GM23338 (cell line): ENCODE data around the gene DENND1B. TPM values are rescaled to one million over a fixed set of nuclear protein-coding genes. Genes with fewer than 3 reads are reported as not detected.

Experiments
- ATAC-seq: fragments of 200-7000 bp; cut with Tn5 transposase; 3 replicates; pipeline ENCODE4 v1.9.1; 2020
- DNase-seq: peaks from one replicate; pipeline ENCODE4 v3.0.0-alpha.2; 2015; ENCODE audit warnings: low spot score
- H2AFZ ChIP-seq: fragments of 200-600 bp; sonication (generic); 2 replicates; pipeline ENCODE4 v1.8.0; 2016; ENCODE audit warnings: antibody characterized with exemption, mild to moderate bottlenecking, moderate library complexity
- H3F3A ChIP-seq: fragments of 200-600 bp; sonication (generic); replicated peaks from 2 replicates; pipeline ENCODE4 v1.8.0; 2017; ENCODE audit warnings: antibody characterized with exemption, mixed run types, low read depth
- H3K27ac ChIP-seq: fragments of 200-600 bp; sonication (generic); 2 replicates; pipeline ENCODE4 v1.6.1; 2016; ENCODE audit warnings: low read depth
- H3K27me3 ChIP-seq: fragments of 200-600 bp; sonication (generic); 2 replicates; pipeline ENCODE4 v1.8.0; 2016; ENCODE audit warnings: mild to moderate bottlenecking, mixed run types, moderate library complexity; ENCODE audit not compliant: insufficient read depth
- H3K36me3 ChIP-seq: fragments of 200-600 bp; sonication (generic); 2 replicates; pipeline ENCODE4 v1.8.0; 2016; ENCODE audit warnings: mild to moderate bottlenecking; ENCODE audit not compliant: insufficient read depth
- H3K4me1 ChIP-seq: fragments of 200-600 bp; sonication (generic); 2 replicates; pipeline ENCODE4 v1.8.0; 2016; ENCODE audit warnings: mild to moderate bottlenecking, moderate library complexity; ENCODE audit not compliant: insufficient read depth
- H3K4me2 ChIP-seq: fragments of 200-600 bp; sonication (generic); 2 replicates; pipeline ENCODE4 v1.7.1; 2017; ENCODE audit warnings: mixed run types
- H3K4me3 ChIP-seq: fragments of 200-600 bp; sonication (generic); 2 replicates; pipeline ENCODE4 v1.6.1; 2016; ENCODE audit warnings: mixed run types
- H3K79me2 ChIP-seq: fragments of 200-600 bp; sonication (generic); replicated peaks from 2 replicates; pipeline ENCODE4 v1.8.0; 2017; ENCODE audit warnings: mild to moderate bottlenecking; ENCODE audit not compliant: insufficient read depth
- H3K9me2 ChIP-seq: fragments of 200-600 bp; sonication (generic); 2 replicates; pipeline ENCODE4 v1.8.0; 2017; ENCODE audit not compliant: insufficient read depth
- H4K20me1 ChIP-seq: fragments of 200-600 bp; sonication (generic); replicated peaks from 2 replicates; pipeline ENCODE4 v1.8.0; 2017; ENCODE audit warnings: mild to moderate bottlenecking; ENCODE audit not compliant: insufficient read depth
- H3K27ac Mint-ChIP-seq: 2 replicates; pipeline ENCODE4 v1.8.0; 2020; ENCODE audit warnings: inconsistent platforms, mild to moderate bottlenecking, moderate library complexity, mixed read lengths
- H3K27me3 Mint-ChIP-seq: 3 replicates; pipeline ENCODE4 v1.8.0; 2022; ENCODE audit warnings: low read depth, mild to moderate bottlenecking, moderate library complexity, mixed read lengths, inconsistent platforms; ENCODE audit not compliant: insufficient read depth, poor library complexity
- H3K36me3 Mint-ChIP-seq: 3 replicates; pipeline ENCODE4 v1.8.0; 2021; ENCODE audit warnings: low read depth, mild to moderate bottlenecking, inconsistent platforms, moderate library complexity, mixed read lengths
- H3K4me1 Mint-ChIP-seq: 3 replicates; pipeline ENCODE4 v1.8.0; 2020; ENCODE audit warnings: mild to moderate bottlenecking, inconsistent platforms, mixed read lengths
- H3K4me3 Mint-ChIP-seq: 3 replicates; pipeline ENCODE4 v1.8.0; 2021; ENCODE audit warnings: moderate library complexity, mild to moderate bottlenecking, inconsistent platforms, mixed read lengths
- H3K9me3 Mint-ChIP-seq: 3 replicates; pipeline ENCODE4 v1.8.0; 2020; ENCODE audit warnings: moderate library complexity, mild to moderate bottlenecking, inconsistent platforms, mixed read lengths
- CREB1 ChIP-seq: fragments of 250-450 bp; sonication (Bioruptor Pico); IDR thresholded peaks from 2 replicates; pipeline ENCODE4 v1.5.0; 2020; ENCODE audit warnings: low read depth, mild to moderate bottlenecking, moderate library complexity
- EZH2 ChIP-seq: fragments of 200-600 bp; sonication (generic); IDR thresholded peaks from one replicate; pipeline ENCODE4 v1.8.0; 2017; ENCODE audit warnings: antibody characterized with exemption, mild to moderate bottlenecking, low read depth; ENCODE audit not compliant: unreplicated experiment
- EZH2phosphoT487 ChIP-seq: fragments of 200-600 bp; sonication (generic); IDR thresholded peaks from one replicate; pipeline ENCODE4 v1.8.1; 2018; ENCODE audit warnings: antibody characterized with exemption; ENCODE audit not compliant: unreplicated experiment
- JUNB ChIP-seq: IDR thresholded peaks from one replicate; pipeline ENCODE4 v1.6.1; 2016; ENCODE audit warnings: antibody characterized with exemption; ENCODE audit not compliant: unreplicated experiment
- NANOG ChIP-seq: IDR thresholded peaks from 2 replicates; pipeline ENCODE4 v1.6.1; 2016; ENCODE audit warnings: antibody characterized with exemption, borderline replicate concordance
- POLR2AphosphoS5 ChIP-seq: IDR thresholded peaks from 2 replicates; pipeline ENCODE4 v1.6.1; 2016; ENCODE audit warnings: antibody characterized with exemption, low read depth
- STAT1 ChIP-seq: IDR thresholded peaks from one replicate; pipeline ENCODE4 v1.6.1; 2016; ENCODE audit warnings: antibody characterized with exemption; ENCODE audit not compliant: unreplicated experiment
- ZNF331 ChIP-seq: fragments of 250-450 bp; sonication (Bioruptor Pico); IDR thresholded peaks from 2 replicates; pipeline ENCODE4 v1.5.0; 2020; ENCODE audit warnings: low read depth, mild to moderate bottlenecking, moderate library complexity
- ZNF462 ChIP-seq: fragments of 250-450 bp; sonication (Bioruptor Pico); IDR thresholded peaks from 2 replicates; pipeline ENCODE4 v1.5.0; 2020; ENCODE audit warnings: mild to moderate bottlenecking, moderate library complexity
- polyA plus RNA-seq: library from polyadenylated mRNA; unstranded; fragments of >200 nt; fragmentation: Nextera tagmentation; extraction: Ambion mirVana; gene quantifications from 2 replicates; pipeline ENCODE4 v1.2.1, GENCODE V29; 2016
- total RNA-seq: library from RNA; depleted of rRNA; stranded (reverse); fragments of >200 nt; shearing (Covaris generic); gene quantifications from 2 replicates; pipeline ENCODE4 v1.2.3, GENCODE V29; 2014
- TF ChIP-seq, protein P1 (sequence below), 2 experiments: fragments of 200-600 bp in 1 of 2; sonication (generic) in 1 of 2; conservative IDR thresholded peaks; 2 replicates each; pipeline versions ENCODE4 v1.5.1 to v1.6.1; 2016 to 2017; ENCODE audit warnings: antibody characterized with exemption in 2 of 2, low read depth in 2 of 2, mild to moderate bottlenecking in 2 of 2, moderate library complexity in 1 of 2
- TF ChIP-seq, protein P2 (sequence below): IDR thresholded peaks from one replicate; pipeline ENCODE4 v1.6.1; 2018; ENCODE audit warnings: antibody characterized with exemption; ENCODE audit not compliant: unreplicated experiment

Gene DENND1B
- total and polyA plus RNA-seq, 2 experiments from 2014 or later: 4.3 to 5.2 TPM

DNA sequence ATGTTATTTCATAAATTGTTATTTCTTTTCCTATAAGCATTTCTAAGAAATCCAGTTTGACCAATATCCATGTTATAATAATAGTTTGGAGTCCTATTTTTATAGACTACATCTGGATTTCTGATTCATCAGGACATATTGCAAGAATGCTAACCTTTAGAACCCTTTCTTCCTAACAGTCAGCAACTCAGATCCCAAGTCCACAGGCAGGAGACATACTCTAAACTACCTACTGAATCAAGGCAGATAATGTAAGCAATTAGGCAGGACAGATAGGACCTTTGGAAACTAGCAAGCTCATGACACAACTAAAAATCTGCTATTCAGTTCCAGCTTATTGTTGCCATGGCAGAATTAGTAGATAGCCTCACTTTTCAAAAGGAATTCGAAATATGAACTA, 104.1 kb downstream of the DENND1B start:
- no peak overlapping the region for H2AFZ ChIP-seq
- H3K9me3 Mint-ChIP-seq: no peaks in the 10 kb centered on the region
- peaks cover 7% of the 10 kb centered on the region for H3K4me1 Mint-ChIP-seq
- no peaks in the 10 kb centered on the region for H3K36me3 Mint-ChIP-seq
- H3K36me3 ChIP-seq: no peaks in the 10 kb centered on the region
- H3K4me1 ChIP-seq: peaks cover 8% of the 10 kb centered on the region
- H3K79me2 ChIP-seq: no peaks in the 10 kb centered on the region
- no peaks in the 10 kb centered on the region for H3K27me3 Mint-ChIP-seq
- no peak overlapping the region for H3K27ac ChIP-seq
- H3K4me3 ChIP-seq: no peak overlapping the region
- no peaks in the 10 kb centered on the region for H4K20me1 ChIP-seq
- no peaks in the 10 kb centered on the region for H3K9me2 ChIP-seq
- H3F3A ChIP-seq: no peaks in the 10 kb centered on the region
- no peak overlapping the region for H3K4me2 ChIP-seq
- H3K27ac Mint-ChIP-seq: no peak overlapping the region
- H3K4me3 Mint-ChIP-seq: no peak overlapping the region
- TF ChIP-seq POLR2AphosphoS5: no peak
- TF ChIP-seq ZNF331: no peak
- TF ChIP-seq CREB1 (CRISPR knock-in tag): no peak
- no peak for TF ChIP-seq EZH2
- TF ChIP-seq EZH2phosphoT487: no peak
- ATAC-seq: no peak
- no peaks in the 10 kb centered on the region for H3K27me3 ChIP-seq
- DNase-seq: no peak

DNA sequence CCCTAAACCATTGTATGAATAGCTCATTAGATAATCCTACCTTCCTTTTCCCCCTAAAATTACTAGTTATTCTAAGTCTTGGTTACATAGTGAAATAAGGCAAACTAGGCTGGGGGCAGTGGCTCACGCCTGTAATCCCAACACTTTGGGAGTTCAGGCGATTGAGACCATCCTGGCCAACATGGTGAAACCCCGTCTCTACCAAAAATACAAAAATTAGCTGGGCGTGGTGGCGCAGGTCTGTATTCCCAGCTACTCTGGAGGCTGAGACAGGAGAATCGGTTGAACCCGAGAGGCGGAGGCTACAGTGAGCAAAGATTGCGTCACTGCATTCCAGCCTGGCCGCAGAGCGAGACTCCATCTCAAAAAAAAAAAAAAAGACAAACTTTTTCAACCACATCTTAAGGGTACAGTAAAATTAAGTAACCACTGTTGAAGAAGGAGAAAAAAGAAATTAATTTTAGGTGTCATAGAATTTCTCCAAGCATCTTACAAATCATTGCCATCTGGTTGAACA, 108.5 kb downstream of the DENND1B start:
- Mint-ChIP-seq H3K4me1 (peaks cover 10% of the 10 kb centered on the region; the same call in 2 of the 3 replicates), H3K36me3 (no peaks in the 10 kb centered on the region), H3K9me3 (no peaks in the 10 kb centered on the region), H3K27me3 (no peaks in the 10 kb centered on the region), H3K4me3 (no peak overlapping the region), H3K27ac (no peak overlapping the region)
- Histone ChIP-seq H4K20me1 (no peaks in the 10 kb centered on the region), H3F3A (no peaks in the 10 kb centered on the region), H3K4me1 (no peaks in the 10 kb centered on the region), H3K9me2 (no peaks in the 10 kb centered on the region), H2AFZ (no peak overlapping the region), H3K36me3 (no peaks in the 10 kb centered on the region), H3K4me2 (no peak overlapping the region), H3K79me2 (no peaks in the 10 kb centered on the region), H3K4me3 (no peak overlapping the region), H3K27ac (no peak overlapping the region), H3K27me3 (no peaks in the 10 kb centered on the region)
- DNase-seq (no peak), ATAC-seq (no peak)
- TF ChIP-seq JUNB (no peak), CREB1 (CRISPR knock-in tag) (no peak), ZNF462 (no peak), ZNF331 (no peak), STAT1 (no peak), EZH2phosphoT487 (no peak), NANOG (no peak)
- TF ChIP-seq, protein P1, sequence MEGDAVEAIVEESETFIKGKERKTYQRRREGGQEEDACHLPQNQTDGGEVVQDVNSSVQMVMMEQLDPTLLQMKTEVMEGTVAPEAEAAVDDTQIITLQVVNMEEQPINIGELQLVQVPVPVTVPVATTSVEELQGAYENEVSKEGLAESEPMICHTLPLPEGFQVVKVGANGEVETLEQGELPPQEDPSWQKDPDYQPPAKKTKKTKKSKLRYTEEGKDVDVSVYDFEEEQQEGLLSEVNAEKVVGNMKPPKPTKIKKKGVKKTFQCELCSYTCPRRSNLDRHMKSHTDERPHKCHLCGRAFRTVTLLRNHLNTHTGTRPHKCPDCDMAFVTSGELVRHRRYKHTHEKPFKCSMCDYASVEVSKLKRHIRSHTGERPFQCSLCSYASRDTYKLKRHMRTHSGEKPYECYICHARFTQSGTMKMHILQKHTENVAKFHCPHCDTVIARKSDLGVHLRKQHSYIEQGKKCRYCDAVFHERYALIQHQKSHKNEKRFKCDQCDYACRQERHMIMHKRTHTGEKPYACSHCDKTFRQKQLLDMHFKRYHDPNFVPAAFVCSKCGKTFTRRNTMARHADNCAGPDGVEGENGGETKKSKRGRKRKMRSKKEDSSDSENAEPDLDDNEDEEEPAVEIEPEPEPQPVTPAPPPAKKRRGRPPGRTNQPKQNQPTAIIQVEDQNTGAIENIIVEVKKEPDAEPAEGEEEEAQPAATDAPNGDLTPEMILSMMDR (conservative IDR thresholded peaks at IDR 0.05; ENCODE audit: low read depth in 2 of 2): no peak
- TF ChIP-seq, protein P2, sequence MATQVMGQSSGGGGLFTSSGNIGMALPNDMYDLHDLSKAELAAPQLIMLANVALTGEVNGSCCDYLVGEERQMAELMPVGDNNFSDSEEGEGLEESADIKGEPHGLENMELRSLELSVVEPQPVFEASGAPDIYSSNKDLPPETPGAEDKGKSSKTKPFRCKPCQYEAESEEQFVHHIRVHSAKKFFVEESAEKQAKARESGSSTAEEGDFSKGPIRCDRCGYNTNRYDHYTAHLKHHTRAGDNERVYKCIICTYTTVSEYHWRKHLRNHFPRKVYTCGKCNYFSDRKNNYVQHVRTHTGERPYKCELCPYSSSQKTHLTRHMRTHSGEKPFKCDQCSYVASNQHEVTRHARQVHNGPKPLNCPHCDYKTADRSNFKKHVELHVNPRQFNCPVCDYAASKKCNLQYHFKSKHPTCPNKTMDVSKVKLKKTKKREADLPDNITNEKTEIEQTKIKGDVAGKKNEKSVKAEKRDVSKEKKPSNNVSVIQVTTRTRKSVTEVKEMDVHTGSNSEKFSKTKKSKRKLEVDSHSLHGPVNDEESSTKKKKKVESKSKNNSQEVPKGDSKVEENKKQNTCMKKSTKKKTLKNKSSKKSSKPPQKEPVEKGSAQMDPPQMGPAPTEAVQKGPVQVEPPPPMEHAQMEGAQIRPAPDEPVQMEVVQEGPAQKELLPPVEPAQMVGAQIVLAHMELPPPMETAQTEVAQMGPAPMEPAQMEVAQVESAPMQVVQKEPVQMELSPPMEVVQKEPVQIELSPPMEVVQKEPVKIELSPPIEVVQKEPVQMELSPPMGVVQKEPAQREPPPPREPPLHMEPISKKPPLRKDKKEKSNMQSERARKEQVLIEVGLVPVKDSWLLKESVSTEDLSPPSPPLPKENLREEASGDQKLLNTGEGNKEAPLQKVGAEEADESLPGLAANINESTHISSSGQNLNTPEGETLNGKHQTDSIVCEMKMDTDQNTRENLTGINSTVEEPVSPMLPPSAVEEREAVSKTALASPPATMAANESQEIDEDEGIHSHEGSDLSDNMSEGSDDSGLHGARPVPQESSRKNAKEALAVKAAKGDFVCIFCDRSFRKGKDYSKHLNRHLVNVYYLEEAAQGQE: no peak
